Myocyte (in vitro differentiated cells): ENCODE data around the gene ADAMTS18. TPM values are rescaled to one million over a fixed set of nuclear protein-coding genes. Genes with fewer than 3 reads are reported as not detected.
A peak's percentile ranks its signal among the peaks of the same experiment; 100 is the strongest.

Source experiments
- DNase-seq: peaks from one replicate; pipeline ENCODE4 v3.0.0-alpha.2; 2012; ENCODE audit warnings: low read depth
- total RNA-seq: library from RNA; depleted of rRNA; stranded (reverse); fragments of >200 nt; gene quantifications from 2 replicates; pipeline ENCODE4 v1.2.3, GENCODE V29; 2014

The ADAMTS18 gene
- total RNA-seq, 1 donor from 2014 or later, result 0.13 TPM

DNA sequence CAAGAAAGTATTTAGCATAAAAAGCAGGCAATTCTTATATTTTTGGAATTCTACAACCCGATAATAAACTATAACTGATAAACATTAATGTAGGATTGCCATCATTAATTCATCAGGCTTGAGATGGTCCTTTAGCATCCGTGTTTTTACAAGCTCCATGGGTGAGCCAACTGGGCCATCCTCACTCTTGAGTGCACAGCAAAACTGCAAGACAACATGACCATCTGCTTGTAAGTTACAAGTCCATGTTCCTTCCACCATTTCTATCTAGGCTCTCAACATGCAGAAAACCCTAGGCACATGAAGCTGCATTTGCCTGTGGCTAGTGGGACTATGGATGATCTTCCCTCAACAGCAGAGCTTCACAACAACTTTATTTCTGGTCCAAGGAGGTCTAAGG is 40.1 kb downstream of the ADAMTS18 start:
- DNase-seq, result no peak

DNA sequence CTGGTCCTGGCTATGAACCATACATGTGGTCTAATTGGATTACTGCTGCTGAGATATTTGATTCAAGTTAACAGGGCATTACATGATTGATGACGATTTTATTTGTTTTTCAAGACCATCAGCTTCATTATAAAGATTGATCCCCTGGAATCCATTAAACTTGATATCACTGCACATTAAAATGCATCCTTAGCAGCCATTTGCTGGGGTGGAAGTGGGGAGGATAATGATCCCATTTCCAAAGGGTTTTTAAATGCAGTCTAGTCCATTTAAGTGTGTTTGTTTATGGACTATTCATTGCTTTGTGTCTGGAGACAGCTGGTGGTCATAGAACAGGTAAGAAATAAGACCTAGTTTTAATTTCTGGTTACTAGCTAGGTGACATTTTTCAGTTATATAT is 40.9 kb downstream of the ADAMTS18 start:
- DNase-seq, result no peak

DNA sequence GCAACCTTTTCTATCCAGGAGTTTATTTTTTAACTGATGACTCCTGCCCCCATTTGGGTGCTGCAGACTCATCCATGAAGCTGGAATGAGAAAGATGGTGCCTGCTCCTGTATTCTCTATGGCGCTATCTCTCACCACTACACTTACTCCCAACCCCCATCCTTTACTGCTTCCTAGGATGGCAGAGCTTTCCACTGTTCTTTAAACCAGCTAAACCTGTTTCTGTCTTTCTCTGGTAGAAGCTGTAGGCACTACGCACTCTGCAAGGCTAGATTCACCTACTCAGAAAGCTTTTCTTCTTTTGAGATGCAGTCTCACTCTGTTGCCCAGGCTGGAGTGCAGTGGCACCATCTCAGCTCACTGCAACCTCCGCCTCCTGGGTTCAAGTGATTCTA is 47.0 kb downstream of the ADAMTS18 start:
- DNase-seq, result no peak

DNA sequence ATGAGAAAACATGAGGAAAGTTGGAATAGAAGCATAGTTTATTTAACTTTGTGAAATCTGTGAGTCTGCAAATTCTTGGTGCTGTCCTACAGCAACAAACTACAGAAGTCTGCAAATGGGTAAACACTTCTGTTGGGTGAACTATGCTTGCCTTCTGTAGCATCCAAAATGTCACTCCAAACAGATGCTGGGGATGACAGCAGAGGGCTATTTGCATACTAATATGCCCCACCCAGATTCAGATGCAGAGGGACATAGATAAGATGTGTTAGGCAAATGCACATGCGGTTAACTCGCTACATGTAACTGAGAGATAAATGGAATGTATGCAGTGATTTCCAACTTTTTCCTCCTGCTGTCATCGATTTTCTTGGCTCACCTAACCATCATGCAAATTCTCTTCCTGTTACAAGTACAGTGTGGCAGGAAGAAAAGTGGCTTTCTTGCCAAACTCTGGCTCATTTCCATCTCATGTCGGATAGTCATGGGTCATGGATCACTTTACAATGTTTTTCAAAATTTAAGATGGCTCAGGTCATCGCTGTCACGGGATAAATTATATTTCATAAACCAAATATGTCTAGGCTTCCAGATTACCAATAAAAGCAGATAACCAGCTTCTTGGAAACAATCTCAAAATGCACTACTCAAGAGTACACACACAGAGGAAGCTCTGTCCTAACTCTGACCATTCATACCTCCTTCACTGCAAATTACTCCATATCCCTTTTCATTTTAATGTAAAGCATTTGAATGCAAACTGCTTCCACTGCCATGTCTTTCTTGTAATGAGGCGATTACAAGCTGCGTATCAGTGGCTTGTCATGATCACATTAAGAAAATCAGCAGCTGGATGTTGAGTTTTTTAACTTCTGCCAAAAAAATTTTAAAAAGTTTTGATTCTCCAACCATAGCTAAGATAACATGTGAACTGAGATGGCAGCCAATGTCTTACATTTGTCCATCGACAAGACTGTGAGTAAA is 47.7 kb downstream of the ADAMTS18 start:
- DNase-seq, result no peak

DNA sequence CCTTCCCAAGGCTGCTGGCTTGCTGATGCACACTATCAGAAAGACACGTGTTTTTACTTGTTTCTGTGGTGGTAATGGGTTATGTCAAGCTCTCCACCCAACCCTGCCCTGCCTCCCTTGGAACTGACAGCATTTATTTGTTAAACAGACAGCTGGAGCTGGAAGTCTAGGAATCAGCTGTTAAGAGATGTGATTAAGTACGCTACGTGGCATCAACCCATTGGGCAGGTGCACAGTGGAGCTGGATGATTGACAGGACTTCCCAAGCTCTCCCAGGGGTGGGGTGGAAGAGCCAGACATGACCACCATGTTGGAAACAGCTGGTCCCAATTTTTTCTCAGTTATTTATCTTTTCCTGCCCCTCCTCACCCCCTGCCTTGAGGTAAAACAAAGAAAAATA is 49.4 kb downstream of the ADAMTS18 start:
- peak; percentile 85 for DNase-seq

DNA sequence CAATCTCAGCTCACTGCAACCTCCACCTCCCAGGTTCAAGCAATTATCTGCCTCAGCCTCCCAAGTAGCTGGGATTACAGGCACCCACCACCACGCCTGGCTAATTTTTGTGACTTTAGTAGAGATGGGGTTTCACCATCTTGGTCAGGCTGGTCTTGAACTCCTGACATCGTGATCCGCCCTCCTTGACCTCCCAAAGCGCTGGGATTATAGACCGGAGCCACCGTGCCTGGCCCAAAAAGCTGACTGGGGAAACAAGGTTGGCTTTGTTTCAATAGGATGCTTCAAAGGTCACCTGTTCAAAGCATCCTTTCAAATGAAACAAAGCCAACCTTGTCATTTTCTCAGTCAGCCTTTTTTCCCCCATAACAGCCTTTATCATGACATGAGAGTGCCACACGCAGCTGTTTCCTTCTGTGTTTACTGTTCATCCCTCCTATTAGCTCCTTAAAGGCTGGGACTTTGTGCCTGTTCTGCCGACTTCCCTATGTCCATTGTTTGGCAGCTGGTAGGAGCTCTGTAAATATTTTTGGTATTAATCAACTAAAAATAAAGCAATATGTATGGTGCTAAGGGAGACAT is 51.1 kb downstream of the ADAMTS18 start:
- peak; percentile 6 for DNase-seq

DNA sequence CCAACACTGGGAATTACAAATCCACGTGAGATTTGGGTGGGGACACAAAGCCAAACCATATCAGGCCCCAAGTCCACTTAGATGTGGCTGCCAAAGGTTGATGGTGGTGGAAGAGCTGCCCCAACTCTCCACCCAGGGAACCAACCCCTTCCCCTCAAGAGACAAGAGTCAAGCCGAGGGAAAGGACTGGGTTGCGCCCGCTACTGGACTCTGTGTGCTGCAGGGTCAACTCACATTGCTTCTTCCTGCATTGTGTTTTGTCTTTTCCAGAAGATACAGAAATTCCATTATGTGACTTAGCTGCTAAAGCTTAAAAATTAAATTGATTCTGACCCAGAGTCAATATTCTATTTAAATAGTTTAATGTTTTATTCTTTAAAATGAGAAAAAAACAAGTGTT is 58.5 kb downstream of the ADAMTS18 start:
- DNase-seq, result no peak

DNA sequence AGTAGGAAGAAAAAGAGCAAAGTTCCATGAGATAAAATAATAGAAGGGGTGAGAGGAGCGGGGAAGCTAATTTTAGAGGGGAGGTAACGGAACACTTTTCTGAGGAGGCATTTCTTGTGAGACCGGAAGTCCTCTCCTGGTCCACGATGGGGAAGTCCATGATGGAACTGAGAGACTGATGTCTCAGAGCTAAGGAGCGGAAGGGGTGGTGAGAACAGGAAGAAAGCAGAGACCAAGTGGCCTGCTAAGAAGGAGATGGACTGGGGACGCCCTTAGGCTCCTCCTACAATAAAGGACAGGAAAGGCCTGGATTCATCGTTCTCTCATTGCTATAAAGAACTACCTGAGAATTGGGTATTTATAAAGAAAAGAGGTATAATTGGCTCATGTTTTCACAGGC is 59.4 kb downstream of the ADAMTS18 start:
- no peak for DNase-seq

DNA sequence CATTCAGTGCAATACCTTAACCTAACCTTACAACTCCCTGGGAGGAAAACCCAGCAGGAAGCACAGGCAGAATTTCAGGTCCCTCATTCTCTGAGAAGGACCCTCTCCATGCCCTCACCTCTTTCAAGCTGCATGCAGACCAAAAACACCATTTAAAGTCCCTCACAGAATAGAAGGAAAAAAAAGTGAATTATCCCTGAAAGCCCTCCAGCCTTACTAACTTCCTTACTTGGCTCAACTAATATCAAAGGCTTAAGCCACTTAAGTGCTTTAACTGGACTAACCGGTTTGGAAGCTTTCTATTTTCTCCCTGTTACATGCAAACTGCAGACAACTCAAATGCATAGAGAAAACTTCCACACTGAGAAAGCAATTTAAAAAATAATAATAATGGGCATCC is 60.5 kb downstream of the ADAMTS18 start:
- DNase-seq, result no peak

DNA sequence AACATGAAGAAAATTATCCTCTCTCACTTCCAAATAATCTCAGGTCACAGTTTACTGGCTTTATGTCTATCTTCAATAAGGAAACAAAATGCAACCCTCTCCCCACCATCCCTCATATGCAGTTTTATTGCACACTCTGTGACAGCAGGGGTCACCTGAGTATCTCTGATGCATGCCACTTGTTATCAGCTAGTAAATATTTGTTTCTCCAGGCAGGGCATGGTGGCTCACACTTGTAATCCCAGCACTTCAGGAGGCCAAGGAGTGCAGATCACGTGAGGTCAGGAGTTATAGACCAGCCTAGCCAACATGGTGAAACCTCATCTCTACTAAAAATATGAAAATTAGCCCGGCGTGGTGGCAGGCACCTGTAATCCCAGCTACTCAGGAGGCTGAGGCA is 61.1 kb downstream of the ADAMTS18 start:
- DNase-seq, result no peak

DNA sequence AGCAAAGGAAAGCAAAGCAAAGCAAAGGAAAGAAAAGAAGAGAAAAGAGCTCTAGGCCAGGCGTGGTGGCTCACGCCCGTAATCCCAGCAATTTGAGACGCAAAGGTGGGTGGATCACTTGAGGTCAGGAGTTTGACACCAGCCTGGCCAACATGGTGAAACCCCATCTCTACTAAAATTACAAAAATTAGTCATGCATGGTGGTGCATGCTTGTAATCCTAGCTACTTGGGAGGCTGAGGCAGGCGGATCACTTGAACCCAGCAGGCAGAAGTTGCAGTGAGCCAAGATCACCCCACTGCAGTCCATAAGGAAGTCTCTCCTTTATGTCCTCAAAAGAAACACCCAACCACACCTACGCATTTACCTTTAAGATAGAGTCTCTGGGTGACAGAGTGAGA is 70.1 kb downstream of the ADAMTS18 start:
- DNase-seq, result no peak

DNA sequence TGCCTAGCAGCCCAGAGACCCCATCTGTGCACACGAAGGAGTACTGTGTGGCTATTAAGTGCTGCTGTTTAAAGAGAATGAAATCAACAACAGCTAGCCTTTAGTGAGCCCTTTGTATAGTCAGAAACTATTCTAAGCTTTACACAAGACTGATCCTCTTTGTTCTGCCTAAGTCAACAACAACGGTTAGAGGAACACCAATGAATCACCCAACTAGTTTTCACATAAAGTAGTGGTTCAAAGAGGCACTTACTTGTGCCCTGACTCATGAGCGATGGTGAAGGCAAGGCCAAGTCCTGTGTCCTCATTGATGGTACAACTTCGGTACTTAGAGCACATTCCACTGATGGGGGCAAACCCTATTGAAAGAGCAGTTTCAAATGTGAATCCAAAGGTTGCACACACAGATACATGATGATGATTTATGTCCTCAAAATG is 75.8 kb downstream of the ADAMTS18 start:
- DNase-seq, result peak; percentile 24

DNA sequence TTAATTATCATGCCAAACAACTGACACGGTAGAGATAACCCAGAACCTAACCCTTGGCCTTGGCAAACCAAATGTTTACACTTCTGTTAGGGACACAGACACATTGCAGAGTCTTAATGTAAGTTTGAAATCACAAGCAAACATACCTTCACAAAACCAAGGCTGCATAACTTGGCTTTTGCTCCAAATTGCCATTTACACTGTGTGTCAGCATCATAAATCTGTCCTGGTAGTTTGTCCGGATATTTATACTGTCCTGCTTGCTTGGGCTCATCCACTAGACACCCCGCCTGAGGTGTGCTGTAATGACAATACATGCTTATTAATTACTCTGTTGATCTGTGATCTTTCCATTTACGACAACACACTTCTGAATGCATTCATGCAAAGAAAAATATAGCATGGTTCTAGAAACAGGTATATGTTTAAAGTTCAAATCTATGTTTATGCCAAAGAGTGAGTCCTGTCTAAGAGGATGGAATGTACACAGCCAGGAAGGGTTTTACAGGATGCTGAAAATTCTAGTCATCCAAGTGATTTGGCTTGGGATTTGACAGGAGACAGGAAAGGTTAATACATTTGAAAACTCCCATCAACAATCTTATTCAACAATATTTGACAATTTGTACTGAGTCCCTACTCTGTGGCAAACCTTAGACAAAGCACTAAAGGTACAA is 81.1 kb downstream of the ADAMTS18 start:
- DNase-seq, result no peak

DNA sequence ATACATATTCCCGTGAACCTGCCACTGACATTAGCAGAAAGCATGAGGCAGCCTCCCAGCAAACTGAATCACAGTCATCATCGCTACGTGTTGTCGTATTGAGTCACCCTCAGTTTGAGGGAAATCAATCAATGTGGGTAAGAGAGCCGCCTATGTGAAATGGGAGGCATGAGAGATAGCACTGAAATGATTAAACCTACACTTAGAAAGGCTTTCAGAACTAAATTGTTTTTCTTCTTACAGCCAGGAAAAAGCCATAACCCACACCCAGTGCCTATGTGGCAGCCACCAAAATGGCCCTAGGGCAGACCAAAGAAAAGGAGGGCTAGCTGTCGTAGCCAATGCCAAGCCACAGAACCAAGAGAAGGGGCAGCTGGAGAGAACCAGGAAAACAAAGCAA is 90.5 kb downstream of the ADAMTS18 start:
- DNase-seq, result no peak

DNA sequence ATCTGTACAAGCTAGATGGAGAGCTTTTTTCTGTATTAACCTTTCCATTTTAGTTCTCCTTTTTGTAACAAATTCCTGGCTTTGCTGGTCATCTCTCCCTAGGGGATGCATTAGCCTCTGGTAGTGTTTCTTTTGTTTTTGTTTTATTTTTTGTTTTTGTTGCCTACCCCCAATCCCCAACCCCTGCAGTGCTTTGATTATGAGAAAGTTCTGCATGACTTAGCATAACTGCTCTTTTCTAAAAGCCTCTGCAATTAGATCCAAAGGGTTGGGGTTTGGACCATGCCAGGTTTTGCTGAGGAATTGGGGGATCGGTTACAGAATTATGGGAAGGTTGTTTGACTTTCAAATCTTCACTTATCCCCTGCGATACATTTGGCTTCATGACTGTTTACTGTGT is 98.2 kb downstream of the ADAMTS18 start:
- peak; percentile 15 for DNase-seq

DNA sequence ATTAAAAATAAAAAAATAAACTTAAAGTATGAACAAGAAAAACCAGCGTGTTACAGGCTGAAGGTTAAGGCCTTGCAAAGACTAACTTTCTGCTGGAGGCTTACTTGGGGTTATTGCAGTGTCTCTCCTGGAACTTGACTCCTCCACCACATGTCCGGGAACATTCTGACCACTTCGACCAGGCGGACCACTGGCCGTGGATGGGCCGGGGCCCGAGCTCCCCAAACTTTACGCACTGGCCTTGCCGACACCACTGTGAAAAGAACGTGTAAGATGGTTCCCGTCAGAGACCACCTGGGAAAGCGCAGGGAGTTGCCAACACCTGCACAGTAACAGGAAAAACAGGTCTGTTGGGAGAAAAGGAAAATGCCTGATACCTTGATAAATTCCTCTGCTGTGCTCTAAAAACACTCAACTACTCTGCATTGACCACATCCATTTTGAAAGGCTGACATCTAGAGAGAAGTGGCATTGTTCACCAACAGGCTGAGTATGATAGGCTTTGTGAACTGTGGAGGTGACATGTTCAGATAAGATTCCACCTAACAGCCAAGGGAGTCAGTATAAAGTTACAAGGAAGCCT is 99.1 kb downstream of the ADAMTS18 start:
- no peak for DNase-seq

DNA sequence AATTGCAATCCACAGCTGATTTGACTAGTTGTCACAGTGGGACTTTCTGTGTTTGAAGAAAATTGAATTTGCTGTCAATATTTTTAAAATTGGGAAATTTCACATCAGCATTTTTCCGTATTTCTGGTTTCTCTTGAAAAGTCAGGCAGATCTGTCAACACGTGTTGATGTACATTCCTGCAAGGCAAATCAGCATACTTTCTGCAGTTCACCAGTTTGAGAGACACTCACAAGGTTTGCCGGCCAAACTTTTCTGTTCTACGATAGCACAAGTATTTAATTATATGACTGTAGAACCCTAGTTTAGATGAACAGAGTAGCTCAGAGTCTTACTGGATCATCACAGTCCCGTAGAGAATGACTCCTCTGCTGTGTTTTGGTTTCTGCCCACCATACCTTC is 102.0 kb downstream of the ADAMTS18 start:
- DNase-seq, result no peak

DNA sequence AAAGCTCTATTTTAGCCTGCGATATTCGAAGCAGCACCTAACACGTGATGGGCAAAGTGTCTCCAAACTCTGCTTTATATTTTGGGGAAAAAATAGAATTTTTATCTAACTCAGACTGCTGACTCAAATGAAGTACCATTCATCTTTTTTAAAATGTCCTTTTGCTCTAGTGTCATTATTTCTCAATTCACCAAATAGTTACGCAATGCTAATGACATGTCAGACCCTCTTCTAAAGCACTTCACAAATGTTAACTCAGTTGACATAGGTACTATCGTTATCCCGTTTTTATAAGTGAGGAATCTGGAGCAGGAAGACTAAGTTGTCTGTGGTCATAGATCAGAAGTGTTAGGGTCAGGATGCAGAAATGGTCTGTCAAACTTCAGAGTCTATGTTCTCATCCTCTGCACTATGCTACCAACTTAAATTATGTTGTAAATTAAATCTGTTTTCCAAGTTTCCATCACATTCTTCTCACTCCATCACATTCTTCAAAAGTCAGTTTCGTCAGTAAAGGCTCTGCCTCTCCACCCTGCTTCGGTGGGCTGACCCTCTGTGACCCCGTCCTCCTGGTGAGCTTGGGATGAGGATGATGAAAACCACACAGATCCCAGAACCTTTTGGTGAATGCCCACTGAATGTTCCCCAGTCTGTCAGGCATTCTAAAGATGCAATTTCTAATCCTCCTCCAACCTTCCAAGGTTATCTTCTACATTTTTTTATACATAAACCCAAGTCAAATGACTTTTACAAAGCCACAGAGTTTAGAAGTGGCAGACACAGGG is 102.8 kb downstream of the ADAMTS18 start:
- no peak for DNase-seq

DNA sequence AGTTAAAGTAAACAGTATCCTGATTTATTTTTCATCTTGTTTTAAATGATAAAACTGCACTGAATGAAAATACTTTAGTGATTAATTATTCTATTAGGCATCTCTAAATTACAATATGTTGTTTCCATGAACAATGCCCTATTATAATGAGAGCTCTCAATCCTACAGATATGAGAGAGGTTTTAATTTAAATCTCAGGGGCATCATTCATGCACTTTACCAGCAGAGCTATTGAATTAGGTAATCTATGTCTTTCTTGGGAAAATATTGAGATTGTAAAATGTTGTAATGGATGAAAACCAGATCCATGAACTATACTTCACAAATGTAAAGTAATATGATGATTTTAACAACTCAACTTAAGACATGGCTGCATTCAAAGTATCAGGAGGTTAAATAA is 103.8 kb downstream of the ADAMTS18 start:
- DNase-seq, result no peak

DNA sequence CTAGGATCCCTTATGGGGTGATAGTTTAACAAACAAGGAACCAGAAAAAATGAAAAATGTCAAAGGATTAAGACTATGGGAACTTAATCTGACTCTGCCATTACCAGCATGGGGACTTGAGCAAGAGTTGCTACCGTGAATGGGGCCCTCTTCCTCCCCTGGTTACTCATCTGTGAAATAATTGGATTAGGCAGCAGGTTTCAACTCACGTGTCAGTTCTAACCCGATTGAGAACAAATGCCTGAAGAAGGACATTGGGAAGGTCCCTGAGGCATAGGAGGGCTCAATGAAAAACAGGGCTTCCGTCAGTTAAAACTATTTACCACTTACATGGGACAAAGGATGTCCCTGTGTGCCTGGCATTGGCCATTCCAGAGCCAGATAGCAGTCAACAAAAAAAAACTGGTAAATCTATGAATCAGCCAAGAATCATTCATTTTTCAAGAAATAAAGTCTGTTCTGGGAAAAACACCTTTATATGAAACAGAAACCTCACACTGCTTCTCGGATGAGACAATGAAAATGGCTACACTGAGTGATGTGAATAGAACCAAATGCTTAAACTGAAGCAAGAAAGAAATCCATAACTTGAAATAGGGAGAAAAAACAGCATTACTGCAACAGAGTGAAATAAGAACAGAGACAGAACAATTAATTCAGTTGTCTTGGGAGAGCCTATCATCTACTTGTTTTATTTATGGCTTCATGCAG is 104.3 kb downstream of the ADAMTS18 start:
- no peak for DNase-seq
